ENCODE data around the gene TP53TG5. TPM values are rescaled to one million over a fixed set of nuclear protein-coding genes. Genes with fewer than 3 reads are reported as not detected.

TP53TG5 gene
- total RNA-seq, 8 experiments from 2014 or later = 0.81 to 1.8 (median 1.3) TPM

DNA sequence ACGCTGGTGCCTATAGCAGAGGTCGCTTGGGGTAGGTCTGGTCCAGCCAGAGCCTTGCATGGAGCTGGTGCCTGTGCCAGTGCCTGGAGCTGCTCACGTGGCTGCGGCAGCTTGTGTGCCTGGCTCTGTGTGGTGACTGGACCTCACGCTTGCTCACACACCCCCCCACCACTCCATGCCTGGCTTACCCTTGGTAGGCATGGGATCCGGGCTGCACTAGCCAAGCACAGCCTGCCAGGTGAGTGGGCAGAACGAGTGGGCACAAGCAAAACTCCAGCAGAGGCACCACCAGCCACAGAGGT, 16.9 kb upstream of the TP53TG5 start:
- Histone ChIP-seq H3K27ac (no peak overlapping the region), H3K4me1 (replicated peaks in 1 of 2) (no peaks in the 10 kb centered on the region), H3K4me3 (no peak overlapping the region)
- in situ Hi-C loops (cut with MboI; ENCODE audit: low pct_unique_long_range_greater_than_20kb in 2 of 9, low sequenced_read_pairs in 9 of 9, unreplicated experiment in 9 of 9) = no loop called here
- ATAC-seq (replicated peaks in 6 of 8) = no peak
- 78 to 83% (median 80%) methylated on average over 1 to 3 of the region's 7 CpGs; no CpG with 5 or more reads in 5 of the 10 experiments for WGBS, 10 experiments

DNA sequence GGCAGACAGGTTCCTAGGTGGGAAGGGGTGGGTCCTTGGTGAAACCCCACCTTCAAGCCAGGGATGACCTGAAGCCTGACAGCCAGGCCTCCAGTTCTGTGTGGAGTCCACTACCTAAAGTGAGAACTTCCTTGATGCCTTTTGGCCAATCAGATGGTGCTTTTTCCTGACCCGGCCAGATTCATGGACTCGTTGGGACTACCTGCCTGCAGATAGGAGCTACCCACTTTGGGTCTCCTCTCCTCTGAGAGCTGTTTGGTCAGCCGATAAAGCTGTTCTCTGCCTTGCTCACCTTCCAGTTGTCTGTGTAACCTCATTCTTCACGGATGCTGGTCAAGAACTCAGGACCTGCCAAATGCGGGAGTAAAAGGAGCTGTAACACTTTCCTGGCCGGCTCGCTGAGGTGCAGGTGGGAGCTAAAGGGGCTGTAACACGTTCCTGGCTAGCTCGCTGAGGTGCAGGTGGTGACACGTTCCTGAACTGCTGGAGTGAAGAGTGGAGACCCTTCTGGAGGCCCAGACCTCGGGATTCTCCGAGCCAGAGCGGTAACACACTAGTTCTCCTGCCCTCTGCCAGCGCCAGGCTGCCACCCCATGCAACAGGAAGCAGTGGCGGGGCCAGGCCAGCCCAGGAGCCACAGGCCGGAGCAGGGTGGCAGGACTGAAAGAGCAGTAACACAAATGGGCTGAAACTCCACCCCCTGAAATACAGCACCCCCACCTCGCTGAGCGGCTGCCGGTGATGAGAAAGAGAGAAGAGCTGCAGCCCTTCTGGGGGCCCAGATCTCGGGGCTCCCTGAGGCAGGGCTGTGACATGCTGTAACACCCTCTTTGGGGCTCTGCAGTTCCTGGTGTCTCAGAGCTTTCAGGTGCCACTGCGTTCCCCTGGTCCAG, 16.3 kb upstream of the TP53TG5 start:
- H3K27ac ChIP-seq = no peak overlapping the region
- in situ Hi-C loops (cut with MboI; ENCODE audit: low pct_unique_long_range_greater_than_20kb in 2 of 9, low sequenced_read_pairs in 9 of 9, unreplicated experiment in 9 of 9) = no loop called here

GRCh38 chr20:45392733-45393132, 14.6 kb upstream of the TP53TG5 start:
- H3K27ac ChIP-seq = no peak overlapping the region
- no peak for ATAC-seq (replicated peaks in 6 of 8)
- WGBS, 10 experiments = 50 to 100% (median 100%) methylated on average over 1 to 3 of the region's 3 CpGs; no CpG with 5 or more reads in 1 of the 10 experiments
- in situ Hi-C loops (cut with MboI; ENCODE audit: low pct_unique_long_range_greater_than_20kb in 2 of 9, low sequenced_read_pairs in 9 of 9, unreplicated experiment in 9 of 9) = no loop called here
- no peaks in the 10 kb centered on the region for H3K4me1 ChIP-seq (replicated peaks in 1 of 2)
- no peak overlapping the region for H3K4me3 ChIP-seq

More for the DNA sequence above, 16.3 kb upstream of the TP53TG5 start:
- ATAC-seq (replicated peaks in 6 of 8) = no peak
- 40 to 100% (median 75%) methylated on average over 1 to 8 of the region's 21 CpGs for WGBS, 10 experiments
- Histone ChIP-seq H3K4me3 (no peak overlapping the region), H3K4me1 (replicated peaks in 1 of 2) (no peaks in the 10 kb centered on the region)

DNA sequence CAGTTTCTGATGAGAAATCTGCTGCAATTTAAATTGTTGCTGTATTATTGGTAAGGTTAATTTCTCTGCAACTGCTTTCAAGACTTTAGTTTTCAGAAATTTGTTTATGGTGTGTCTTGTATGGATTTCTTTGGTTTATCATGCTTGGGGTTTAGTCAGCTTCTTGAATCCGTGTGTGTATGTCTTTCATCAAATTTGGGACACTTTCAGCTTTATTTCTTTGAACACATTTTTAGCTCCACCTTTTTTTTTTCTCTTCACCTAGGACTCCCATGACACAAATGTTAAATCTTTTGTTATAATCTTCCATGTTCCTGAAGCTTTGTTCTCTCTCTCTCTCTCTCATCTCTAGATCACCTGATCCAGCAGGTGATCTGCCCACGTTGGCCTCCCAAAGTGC, 13.4 kb upstream of the TP53TG5 start:
- WGBS, 10 experiments = 0 to 70% (median 46%) methylated on average over 1 to 2 of the region's 2 CpGs; no CpG with 5 or more reads in 2 of the 10 experiments
- Histone ChIP-seq H3K27ac (no peak overlapping the region), H3K4me3 (no peak overlapping the region), H3K4me1 (replicated peaks in 1 of 2) (no peaks in the 10 kb centered on the region)
- ATAC-seq (replicated peaks in 6 of 8) = no peak
- in situ Hi-C loops (cut with MboI; ENCODE audit: low pct_unique_long_range_greater_than_20kb in 2 of 9, low sequenced_read_pairs in 9 of 9, unreplicated experiment in 9 of 9) = no loop called here

DNA sequence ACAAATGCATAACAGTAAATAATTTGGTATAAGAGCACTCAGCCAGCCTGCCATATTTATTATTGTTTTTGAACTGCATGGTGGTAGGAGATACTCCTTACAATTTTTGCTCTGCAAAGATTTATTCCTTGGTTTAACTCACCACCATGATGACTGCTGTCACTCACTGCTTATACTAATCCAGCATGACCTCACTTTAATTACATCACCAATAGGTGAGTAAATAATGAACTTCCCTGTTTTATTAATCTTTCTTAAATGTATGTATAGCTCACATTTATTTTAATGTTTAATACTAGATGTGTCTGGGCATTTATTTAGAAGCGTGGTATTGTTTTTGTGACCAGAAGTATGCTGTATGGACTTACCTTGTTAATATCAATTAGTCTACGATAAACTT, 12.8 kb upstream of the TP53TG5 start:
- ATAC-seq (replicated peaks in 6 of 8) = no peak
- WGBS, 10 experiments = 83 to 100% (median 100%) methylated on average over 1 to 2 of the region's 2 CpGs; no CpG with 5 or more reads in 1 of the 10 experiments
- Histone ChIP-seq H3K4me3 (no peak overlapping the region), H3K4me1 (replicated peaks in 1 of 2) (no peaks in the 10 kb centered on the region), H3K27ac (no peak overlapping the region)
- in situ Hi-C loops (cut with MboI; ENCODE audit: low pct_unique_long_range_greater_than_20kb in 2 of 9, low sequenced_read_pairs in 9 of 9, unreplicated experiment in 9 of 9) = no loop called here

- H3K27ac ChIP-seq = no peak overlapping the region
- no peak for ATAC-seq (replicated peaks in 6 of 8)
- H3K4me1 ChIP-seq (replicated peaks in 1 of 2) = no peaks in the 10 kb centered on the region
- 50 to 100% (median 80%) methylated on average over 1 of the region's 1 CpG; no CpG with 5 or more reads in 2 of the 10 experiments for WGBS, 10 experiments
- in situ Hi-C loops (cut with MboI; ENCODE audit: low pct_unique_long_range_greater_than_20kb in 2 of 9, low sequenced_read_pairs in 9 of 9, unreplicated experiment in 9 of 9) = no loop called here
- no peak overlapping the region for H3K4me3 ChIP-seq
Observed at GRCh38 chr20:45387274-45387673, 9.1 kb upstream of the TP53TG5 start.

DNA sequence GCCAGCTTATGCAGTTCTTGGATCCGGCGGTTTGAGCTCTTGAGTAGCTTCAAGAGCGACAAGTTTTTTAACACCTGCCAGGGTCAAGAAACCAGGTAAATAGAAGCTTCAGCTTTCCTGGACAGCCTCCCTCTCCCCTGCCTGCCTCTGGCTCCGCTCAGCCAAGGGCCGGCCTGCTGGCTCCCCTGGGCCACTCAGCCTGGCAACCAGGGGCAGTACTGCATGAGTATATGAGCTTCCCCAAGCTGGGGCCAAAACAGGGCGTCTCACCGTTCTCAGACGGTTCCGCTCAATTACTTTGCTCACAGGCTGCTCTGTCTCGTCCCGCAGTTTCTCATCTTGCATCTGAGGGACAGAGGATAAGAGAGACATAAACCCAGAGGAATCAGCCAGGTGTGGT, 856 bp downstream of the TP53TG5 start:
- in situ Hi-C loops (cut with MboI; ENCODE audit: low pct_unique_long_range_greater_than_20kb in 2 of 9, low sequenced_read_pairs in 9 of 9, unreplicated experiment in 9 of 9) = loop anchor here in 1 of 9 experiments (10.0 kb wide), 1 partner anchor 58 kb away; no protein-coding TSS in a partner anchor
- 85 to 100% (median 88%) methylated on average over 1 to 9 of the region's 11 CpGs; no CpG with 5 or more reads in 5 of the 10 experiments for WGBS, 10 experiments

DNA sequence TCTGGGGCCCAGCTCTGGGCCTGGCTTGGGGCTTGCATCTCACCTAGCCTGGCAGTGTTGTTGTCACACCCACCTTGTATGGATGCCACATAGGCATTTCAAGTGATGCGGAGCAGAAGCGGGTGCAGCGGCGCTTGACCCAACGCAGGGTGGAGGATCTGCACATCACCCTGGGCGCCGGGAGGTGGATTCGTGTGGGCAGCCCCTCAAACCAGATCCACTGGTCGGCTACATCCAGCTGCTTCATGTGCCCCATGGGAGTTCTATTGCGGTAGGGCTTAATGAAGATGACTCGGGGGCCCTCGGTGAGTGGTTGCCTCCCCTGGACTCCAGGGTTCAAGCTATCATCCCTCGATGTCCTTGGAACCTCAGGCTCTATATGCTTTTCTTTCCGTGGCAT, 3.2 kb downstream of the TP53TG5 start:
- Histone ChIP-seq H3K4me3 (no peak overlapping the region), H3K27ac (no peak overlapping the region), H3K4me1 (replicated peaks in 1 of 2) (no peaks in the 10 kb centered on the region)
- no peak for ATAC-seq (replicated peaks in 6 of 8)
- in situ Hi-C loops (cut with MboI; ENCODE audit: low pct_unique_long_range_greater_than_20kb in 2 of 9, low sequenced_read_pairs in 9 of 9, unreplicated experiment in 9 of 9) = loop anchor here in 1 of 9 experiments (10.0 to 25.0 kb wide), 2 partner anchors 60 to 387 kb away; no protein-coding TSS in a partner anchor
- WGBS, 10 experiments = 81 to 100% (median 100%) methylated on average over 1 to 4 of the region's 14 CpGs; no CpG with 5 or more reads in 7 of the 10 experiments

More for the DNA sequence above, 856 bp downstream of the TP53TG5 start:
- Histone ChIP-seq H3K27ac (no peak overlapping the region), H3K4me3 (no peak overlapping the region), H3K4me1 (replicated peaks in 1 of 2) (no peaks in the 10 kb centered on the region)
- no peak for ATAC-seq (replicated peaks in 6 of 8)

DNA sequence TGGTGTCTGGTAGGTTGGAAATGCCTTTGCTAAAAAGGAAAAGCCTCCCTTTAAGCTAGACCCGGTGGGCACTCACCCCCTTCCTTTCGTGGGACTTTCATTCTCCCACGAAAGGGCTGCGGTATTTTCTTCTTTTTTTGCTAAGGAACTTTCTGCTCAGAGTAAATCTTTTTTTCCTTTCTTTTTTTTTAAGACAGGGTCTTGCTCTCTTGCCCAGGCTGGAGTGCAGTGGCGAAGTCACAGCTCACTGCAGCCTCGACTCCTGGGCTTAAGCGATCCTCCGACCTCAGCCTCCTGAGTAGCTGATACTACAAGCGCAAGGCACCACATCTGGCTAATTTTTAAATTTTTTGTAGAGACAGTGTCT, 4.0 kb downstream of the TP53TG5 start:
- ATAC-seq (replicated peaks in 6 of 8) = no peak
- Histone ChIP-seq H3K4me3 (no peak overlapping the region), H3K4me1 (replicated peaks in 1 of 2) (no peaks in the 10 kb centered on the region), H3K27ac (no peak overlapping the region)
- 45 to 87% (median 70%) methylated on average over 2 to 9 of the region's 9 CpGs; no CpG with 5 or more reads in 4 of the 10 experiments for WGBS, 10 experiments
- in situ Hi-C loops (cut with MboI; ENCODE audit: low pct_unique_long_range_greater_than_20kb in 2 of 9, low sequenced_read_pairs in 9 of 9, unreplicated experiment in 9 of 9) = loop anchor here in 1 of 9 experiments (10.0 to 25.0 kb wide), 2 partner anchors 61 to 388 kb away; no protein-coding TSS in a partner anchor

DNA sequence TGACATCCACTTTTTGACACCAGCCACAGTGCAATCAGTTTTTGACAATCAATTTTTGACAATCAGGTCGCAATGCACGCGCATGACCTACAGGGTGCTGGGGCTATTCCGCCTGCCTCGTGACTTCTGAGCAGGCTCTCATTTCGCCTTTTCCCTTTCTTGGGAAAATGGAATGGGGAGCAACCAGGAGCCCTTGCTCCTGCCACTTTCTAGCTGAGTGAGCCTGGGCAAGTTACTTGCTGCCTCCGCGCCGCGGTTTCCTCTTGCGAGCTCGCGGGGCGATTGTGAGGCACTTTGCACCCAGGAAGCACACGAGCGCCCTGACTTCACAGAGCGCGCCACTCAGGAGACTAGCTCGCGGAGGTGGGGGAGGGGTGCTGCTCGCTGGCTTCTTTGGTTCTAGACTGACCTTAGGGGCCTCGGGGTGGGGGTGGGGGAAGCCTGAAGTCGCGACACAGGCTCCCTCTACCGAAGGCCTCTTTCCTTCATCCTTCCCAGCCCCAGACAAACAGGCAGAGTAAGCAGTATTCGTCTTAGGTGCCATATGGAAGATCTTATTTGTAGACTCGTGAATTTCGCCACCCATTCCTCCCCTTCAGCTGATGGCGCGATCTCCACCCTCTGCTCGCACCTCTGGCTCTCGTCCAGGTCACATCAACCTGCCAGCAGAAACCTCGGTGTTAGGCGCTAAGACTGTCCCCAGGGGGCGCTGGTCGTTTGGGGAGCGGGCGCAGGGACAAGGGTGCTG, 4.6 kb downstream of the TP53TG5 start:
- WGBS, 10 experiments = 2 to 100% (median 47%) methylated on average over 2 to 15 of the region's 38 CpGs; no CpG with 5 or more reads in 2 of the 10 experiments
- no peak overlapping the region for H3K4me3 ChIP-seq
- in situ Hi-C loops (cut with MboI; ENCODE audit: low pct_unique_long_range_greater_than_20kb in 2 of 9, low sequenced_read_pairs in 9 of 9, unreplicated experiment in 9 of 9) = loop anchor here in 1 of 9 experiments (10.0 to 25.0 kb wide), 2 partner anchors 61 to 389 kb away; no protein-coding TSS in a partner anchor
- peak; percentile 36 to 96 (median 64) for ATAC-seq (replicated peaks in 6 of 8)
- H3K4me1 ChIP-seq (replicated peaks in 1 of 2) = no peaks in the 10 kb centered on the region
- H3K27ac ChIP-seq = no peak overlapping the region

GRCh38 chr20:45372646-45373352, 5.3 kb downstream of the TP53TG5 start:
- 85 to 100% methylated on average over 1 to 4 of the region's 30 CpGs; no CpG with 5 or more reads in 8 of the 10 experiments for WGBS, 10 experiments
- peak in 3 of 8 experiments; percentile 12 to 27 (median 27) for ATAC-seq (replicated peaks in 6 of 8)
- in situ Hi-C loops (cut with MboI; ENCODE audit: low pct_unique_long_range_greater_than_20kb in 2 of 9, low sequenced_read_pairs in 9 of 9, unreplicated experiment in 9 of 9) = loop anchor here in 1 of 9 experiments (10.0 to 25.0 kb wide), 2 partner anchors 62 to 390 kb away; no protein-coding TSS in a partner anchor
- Histone ChIP-seq H3K4me3 (no peak overlapping the region), H3K27ac (no peak overlapping the region), H3K4me1 (replicated peaks in 1 of 2) (no peaks in the 10 kb centered on the region)

- no peak overlapping the region for H3K27ac ChIP-seq
- in situ Hi-C loops (cut with MboI; ENCODE audit: low pct_unique_long_range_greater_than_20kb in 2 of 9, low sequenced_read_pairs in 9 of 9, unreplicated experiment in 9 of 9) = loop anchor here in 1 of 9 experiments (10.0 to 25.0 kb wide), 2 partner anchors 63 to 390 kb away; no protein-coding TSS in a partner anchor
- no peak for ATAC-seq (replicated peaks in 6 of 8)
- no peak overlapping the region for H3K4me3 ChIP-seq
- WGBS, 10 experiments = 67 to 100% (median 95%) methylated on average over 1 to 8 of the region's 10 CpGs; no CpG with 5 or more reads in 4 of the 10 experiments
- H3K4me1 ChIP-seq (replicated peaks in 1 of 2) = no peaks in the 10 kb centered on the region
Observed at GRCh38 chr20:45372241-45372640, 5.9 kb downstream of the TP53TG5 start.

All from motor neuron (in vitro differentiated cells).